NB4 (cell line): ENCODE data around the gene NFIA.

Source experiments
- DNase-seq: peaks from one replicate; pipeline ENCODE4 v3.0.0; 2010; ENCODE audit warnings: low read depth
- H3K4me3 ChIP-seq: one replicate; pipeline ENCODE4 v1.5.1; 2011; ENCODE audit warnings: mild to moderate bottlenecking, low read depth, low read length, moderate library complexity
- CTCF ChIP-seq: IDR thresholded peaks from one replicate; pipeline ENCODE4 v1.5.1; 2012; ENCODE audit warnings: low read depth, low read length
- MAX ChIP-seq: IDR thresholded peaks from 2 replicates; pipeline ENCODE4 v1.6.1; 2011; ENCODE audit warnings: low read depth, low read length
- MYC ChIP-seq: IDR thresholded peaks from 2 replicates; pipeline ENCODE4 v1.6.1; 2011; ENCODE audit warnings: low read depth, low read length
- POLR2A ChIP-seq: IDR thresholded peaks from 2 replicates; pipeline ENCODE4 v1.6.1; 2011; ENCODE audit warnings: mild to moderate bottlenecking; ENCODE audit not compliant: insufficient read length; ENCODE audit errors: extremely low read depth

The NFIA gene

GRCh38 chr1:61204528-61204927 is 122.2 kb downstream of the NFIA start:
- no peak for DNase-seq
- TF ChIP-seq MAX (no peak), MYC (no peak), CTCF (no peak), POLR2A (no peak)
- no peak overlapping the region for H3K4me3 ChIP-seq

- TF ChIP-seq MYC (no peak), CTCF (no peak), POLR2A (no peak), MAX (no peak)
- no peak overlapping the region for H3K4me3 ChIP-seq
- DNase-seq = no peak
Observed at GRCh38 chr1:61207416-61207815, 125.1 kb downstream of the NFIA start.

- H3K4me3 ChIP-seq = no peak overlapping the region
- TF ChIP-seq POLR2A (no peak), CTCF (no peak), MAX (no peak), MYC (no peak)
- DNase-seq = no peak
Observed at GRCh38 chr1:61208172-61208571, 125.8 kb downstream of the NFIA start.

- TF ChIP-seq MAX (no peak), MYC (no peak), CTCF (no peak), POLR2A (no peak)
- no peak for DNase-seq
- no peak overlapping the region for H3K4me3 ChIP-seq
Observed at GRCh38 chr1:61208831-61209230, 126.5 kb downstream of the NFIA start.

GRCh38 chr1:61210435-61211154 is 128.2 kb downstream of the NFIA start:
- no peak for DNase-seq
- no peak overlapping the region for H3K4me3 ChIP-seq
- TF ChIP-seq POLR2A (no peak), MYC (no peak), CTCF (no peak), MAX (no peak)
